ENCODE data around the gene STRIP1.

- TF ChIP-seq POLR2A (IDR thresholded peaks at IDR 0.05; ENCODE audit: low read depth, low read length) (no peak), POLR2AphosphoS5 (IDR thresholded peaks at IDR 0.05; ENCODE audit: low read depth, low read length) (no peak), PAX5 (IDR thresholded peaks at IDR 0.05; ENCODE audit: insufficient read depth, low read length, severe bottlenecking) (no peak)
These were observed 19.4 kb downstream of the STRIP1 start for GRCh38 chr1:110053552-110054428.

Measured in GM12891 (cell line).